ENCODE results near the gene CSMD2.

GRCh38 chr1:33501774-33502173 lies 663.3 kb downstream of the CSMD2 start:
- TF ChIP-seq EZH2 (IDR thresholded peaks at IDR 0.05; ENCODE audit: low read depth) (no peak), CTCF (conservative IDR thresholded peaks at IDR 0.05) (no peak)

All from PC-9 (cell line).